GM19043 (cell line): ENCODE data around the gene INTS6L.
"Not testable (repeated sequence)": the region's sequence is repeated elsewhere in the genome, so short reads cannot be mapped to it uniquely, and the experiment has no call there.

Experiments
- ATAC-seq: cut with Tn5 transposase; IDR thresholded peaks from one replicate; pipeline ENCODE4 v1.9.1; 2021; ENCODE audit warnings: low read depth; ENCODE audit not compliant: unreplicated experiment

Gene INTS6L

DNA sequence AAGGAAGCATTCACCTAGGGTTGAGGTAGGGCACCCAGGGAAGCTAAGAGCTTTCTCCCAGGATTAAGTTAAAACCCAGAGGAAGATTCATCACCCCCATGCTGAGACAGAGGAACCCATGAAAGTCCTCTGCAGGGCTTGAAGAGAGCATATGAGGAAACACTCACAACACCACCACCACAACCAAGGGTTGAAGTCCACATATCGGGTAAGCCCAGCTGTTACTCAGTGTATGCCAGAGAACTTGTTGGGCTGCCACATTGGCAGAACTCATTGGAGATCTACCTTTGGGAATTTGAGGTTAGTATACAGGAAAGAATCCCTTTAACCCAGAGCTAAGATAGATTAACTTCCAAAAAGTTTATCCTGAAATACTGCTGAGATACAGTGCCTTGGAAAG is 75.1 kb downstream of the INTS6L start:
- no peak for ATAC-seq

DNA sequence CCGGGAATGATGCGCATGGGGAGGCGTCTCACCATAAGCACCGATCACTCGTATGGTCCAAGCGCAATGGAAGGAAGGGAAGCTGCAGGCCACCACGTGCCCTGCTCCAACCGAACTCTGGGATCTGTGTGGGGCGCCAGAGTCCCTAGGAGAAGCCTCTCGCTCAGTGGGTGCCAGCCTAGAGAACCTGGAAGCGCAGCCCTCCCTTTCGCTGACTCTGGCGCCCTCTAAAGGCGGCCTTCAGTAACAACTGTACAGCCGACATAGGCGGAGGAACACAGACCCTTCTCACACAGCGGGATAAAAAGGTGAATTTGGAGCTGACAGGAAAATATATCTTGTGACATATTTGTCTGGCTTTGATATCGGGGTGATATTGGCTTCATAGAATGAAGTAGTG is 76.0 kb downstream of the INTS6L start:
- no peak for ATAC-seq

DNA sequence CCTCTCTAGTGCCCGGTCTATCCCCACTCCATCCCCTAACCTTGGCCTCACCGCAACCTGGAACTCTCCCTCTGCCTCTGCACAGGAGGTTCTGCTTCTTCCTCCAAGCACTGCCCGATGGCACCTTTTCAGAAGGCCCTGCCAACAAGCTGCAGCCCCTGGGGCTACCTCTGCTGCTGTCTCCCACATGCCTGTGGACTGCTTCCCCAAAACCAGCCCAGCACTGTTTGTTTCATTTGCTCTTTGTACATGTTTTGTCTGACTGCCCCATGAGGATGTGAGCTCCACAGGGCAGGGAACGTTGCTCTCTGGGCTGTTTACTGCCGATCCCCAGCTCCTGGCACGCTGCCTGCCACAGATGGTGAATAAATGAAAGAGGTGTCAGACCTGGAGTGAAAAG is 85.4 kb downstream of the INTS6L start:
- ATAC-seq, result no peak

DNA sequence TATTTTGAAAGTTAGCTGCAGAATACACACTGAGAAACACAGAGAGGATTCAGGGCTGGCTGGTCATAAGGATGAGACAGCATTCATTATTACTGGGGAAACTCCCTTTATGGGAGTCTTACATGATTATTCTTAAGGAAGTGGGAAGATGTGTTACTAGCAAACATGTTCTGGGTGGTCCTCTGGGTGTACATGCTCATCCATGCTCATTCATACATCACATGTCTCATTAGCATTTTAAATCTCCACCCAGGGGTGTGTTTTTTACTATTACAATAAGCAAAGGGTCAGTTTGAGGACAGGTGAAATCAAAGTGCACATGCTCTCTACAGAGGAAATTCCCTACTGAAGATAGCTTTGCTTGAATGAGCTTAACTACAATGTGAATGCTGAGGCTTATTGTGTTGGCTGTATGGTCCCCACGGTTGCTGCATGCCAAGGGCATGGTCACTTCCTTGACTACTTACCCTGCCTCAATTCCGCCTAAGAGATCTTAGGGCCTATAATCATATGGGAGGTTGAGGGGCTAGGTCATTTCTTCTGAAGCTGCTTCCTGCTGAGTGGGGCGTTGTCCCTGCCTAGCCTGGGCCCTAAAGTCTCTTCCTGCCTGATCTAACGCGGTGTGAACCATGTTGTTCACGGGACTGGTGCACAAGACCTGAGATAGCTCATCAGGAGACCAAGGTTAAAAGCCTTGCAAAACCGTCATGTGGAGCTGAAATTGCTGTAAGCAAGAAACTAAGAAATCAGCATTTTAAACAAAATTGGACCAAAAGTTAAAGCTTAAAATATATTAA is 104.1 kb downstream of the INTS6L start:
- ATAC-seq, result not testable (repeated sequence)

DNA sequence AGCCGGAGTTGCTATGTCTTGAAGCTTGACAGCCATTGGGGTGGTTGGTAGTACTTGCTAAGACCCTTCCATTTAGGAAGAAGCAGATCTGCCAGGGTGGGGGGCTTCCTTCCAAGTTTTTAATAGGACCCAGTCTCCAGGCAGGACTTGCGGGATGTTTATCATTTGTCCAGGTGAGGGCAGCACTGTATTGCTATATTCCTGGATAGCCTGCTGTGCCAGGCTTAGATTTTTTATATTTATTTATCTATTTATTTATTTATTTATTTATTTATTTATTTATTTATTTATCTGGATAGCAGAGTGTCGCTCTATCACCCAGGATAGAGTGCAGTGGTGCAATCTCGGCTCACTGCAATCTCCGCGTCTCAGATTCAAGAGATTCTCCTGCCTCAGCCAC is 105.5 kb downstream of the INTS6L start:
- no peak for ATAC-seq

DNA sequence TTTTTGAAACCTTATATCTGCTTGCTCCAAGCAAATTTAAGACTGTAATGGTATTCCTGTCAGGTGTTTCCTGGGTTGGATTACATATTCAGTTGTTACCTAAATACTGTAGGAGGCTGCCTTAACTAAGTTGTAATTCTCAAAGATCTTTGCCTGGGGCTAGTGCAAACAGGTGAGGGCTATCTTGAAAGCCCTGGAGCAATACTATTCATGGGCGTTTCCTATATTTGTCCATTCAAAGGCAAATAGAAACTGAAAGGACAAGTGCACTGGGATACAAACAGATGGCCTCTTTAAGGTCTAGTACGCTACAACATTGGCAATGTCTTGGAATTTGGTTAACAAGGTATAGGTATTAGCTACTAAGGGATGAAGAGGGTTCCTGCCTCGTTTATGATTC is 108.9 kb downstream of the INTS6L start:
- no peak for ATAC-seq
